Measurements from ENCODE around the gene C9orf78.
A peak's percentile ranks its signal among the peaks of the same experiment; 100 is the strongest.

The C9orf78 gene

DNA sequence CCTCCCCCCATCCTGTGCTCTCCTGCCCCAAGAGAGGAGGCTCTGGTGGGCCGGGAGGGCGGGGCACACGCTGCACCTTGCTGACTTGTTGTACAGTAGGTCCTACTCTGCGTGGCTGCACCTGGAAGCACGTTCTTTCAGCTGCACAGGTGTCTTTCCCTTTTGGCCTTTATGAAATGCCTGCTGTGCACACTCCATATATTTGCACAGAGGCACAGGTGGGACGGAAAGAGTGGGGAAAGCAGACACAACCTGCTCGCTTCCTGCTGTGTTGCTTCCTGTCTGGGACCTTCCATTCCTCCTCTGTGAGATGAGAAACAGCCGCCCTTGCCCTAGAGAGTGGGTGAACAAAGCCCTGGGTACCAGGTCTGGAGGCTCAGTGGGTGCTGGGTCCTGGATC is 5.0 kb upstream of the C9orf78 start:
- TF ChIP-seq POLR2AphosphoS5 (IDR thresholded peaks at IDR 0.05; ENCODE audit: low read depth, low read length), result no peak
- no peak for TF ChIP-seq TAF1 (IDR thresholded peaks at IDR 0.05; ENCODE audit: borderline replicate concordance, insufficient read depth, low read length)
- no peak for TF ChIP-seq SIN3A (IDR thresholded peaks at IDR 0.05; ENCODE audit: borderline replicate concordance, insufficient read depth, low read length)
- no peak for TF ChIP-seq REST (IDR thresholded peaks at IDR 0.05; ENCODE audit: insufficient read depth in 1 of 2, low read depth in 2 of 2, low read length in 2 of 2)
- no peak for TF ChIP-seq FOXP2 (optimal IDR thresholded peaks at IDR 0.05; ENCODE audit: borderline replicate concordance, extremely low read depth, extremely low read length, insufficient read depth)

DNA sequence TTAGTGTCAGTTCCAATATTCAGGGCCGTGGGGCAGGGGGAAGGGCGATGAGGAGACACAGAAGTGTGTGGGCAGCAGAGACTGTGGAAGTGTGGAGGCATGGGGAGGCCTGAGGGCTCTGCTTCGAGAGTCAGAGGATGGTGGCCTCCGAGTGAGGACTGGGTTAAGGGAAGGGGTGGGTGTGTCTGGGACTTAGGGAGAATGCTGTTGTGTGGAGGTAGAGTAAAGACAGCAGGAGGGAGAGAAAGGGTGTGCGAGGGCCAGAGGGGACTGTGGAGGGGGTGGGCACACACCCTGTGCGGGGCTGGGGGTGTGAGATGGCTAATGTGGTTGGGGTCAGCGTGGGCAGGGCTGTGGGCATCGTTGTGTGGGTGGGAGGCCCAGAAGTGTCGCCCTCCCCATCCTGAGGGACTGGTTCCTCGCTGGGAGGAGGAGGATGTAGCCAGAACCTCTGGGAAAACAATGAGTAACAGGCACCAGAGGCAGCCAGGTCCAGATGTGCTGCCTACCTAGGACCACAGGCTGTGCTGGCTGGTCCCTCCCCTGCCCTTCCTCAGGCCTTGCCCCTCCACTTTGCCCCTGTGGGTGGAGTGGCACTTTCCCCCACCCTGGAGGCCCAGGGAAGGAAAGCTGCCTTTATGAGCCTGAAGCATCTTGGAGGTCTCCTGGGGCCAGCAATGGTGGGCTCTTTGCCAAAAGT is 4.4 kb upstream of the C9orf78 start:
- no peak for TF ChIP-seq REST (IDR thresholded peaks at IDR 0.05; ENCODE audit: insufficient read depth in 1 of 2, low read depth in 2 of 2, low read length in 2 of 2)
- no peak for TF ChIP-seq FOXP2 (optimal IDR thresholded peaks at IDR 0.05; ENCODE audit: borderline replicate concordance, extremely low read depth, extremely low read length, insufficient read depth)
- TF ChIP-seq POLR2AphosphoS5 (IDR thresholded peaks at IDR 0.05; ENCODE audit: low read depth, low read length), result no peak
- no peak for TF ChIP-seq SIN3A (IDR thresholded peaks at IDR 0.05; ENCODE audit: borderline replicate concordance, insufficient read depth, low read length)
- no peak for TF ChIP-seq TAF1 (IDR thresholded peaks at IDR 0.05; ENCODE audit: borderline replicate concordance, insufficient read depth, low read length)

DNA sequence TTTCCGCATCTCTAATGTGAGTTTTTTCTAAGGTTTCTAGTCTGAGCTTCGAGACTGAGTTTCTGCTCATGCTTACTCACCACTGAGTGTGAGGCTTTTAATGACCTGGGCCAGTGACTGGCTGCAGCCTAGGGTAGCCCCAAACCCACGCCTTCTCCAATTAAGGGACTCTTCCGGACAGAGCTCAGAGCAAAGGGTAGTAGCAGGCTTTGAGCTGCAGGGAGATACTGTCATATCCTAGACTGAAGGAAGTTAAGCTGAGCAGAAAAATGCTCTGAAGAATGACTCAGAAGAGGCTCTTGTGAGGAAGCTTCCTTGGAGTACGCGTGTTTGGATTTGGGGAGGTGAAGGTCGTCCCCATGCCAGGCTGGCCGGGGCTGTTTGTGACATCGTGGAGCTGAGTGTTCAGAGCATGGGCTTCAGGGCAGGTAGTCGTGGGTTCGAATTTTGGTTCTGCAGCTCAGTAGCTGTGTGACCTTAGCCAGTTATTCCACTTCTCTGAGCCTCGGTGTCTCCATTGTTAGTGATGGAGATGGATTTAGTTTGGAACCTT is 3.7 kb upstream of the C9orf78 start:
- TF ChIP-seq FOXP2 (optimal IDR thresholded peaks at IDR 0.05; ENCODE audit: borderline replicate concordance, extremely low read depth, extremely low read length, insufficient read depth) (no peak), POLR2AphosphoS5 (IDR thresholded peaks at IDR 0.05; ENCODE audit: low read depth, low read length) (no peak), REST (IDR thresholded peaks at IDR 0.05; ENCODE audit: insufficient read depth in 1 of 2, low read depth in 2 of 2, low read length in 2 of 2) (peak in 1 of 2 experiments; percentile 52; a peak in 1 of 4 replicates), SIN3A (IDR thresholded peaks at IDR 0.05; ENCODE audit: borderline replicate concordance, insufficient read depth, low read length) (0 out of 2 replicates have a peak, but pooled peaks have one; percentile 10), TAF1 (IDR thresholded peaks at IDR 0.05; ENCODE audit: borderline replicate concordance, insufficient read depth, low read length) (peak; percentile 35; the same call in 1 of the 2 replicates)

DNA sequence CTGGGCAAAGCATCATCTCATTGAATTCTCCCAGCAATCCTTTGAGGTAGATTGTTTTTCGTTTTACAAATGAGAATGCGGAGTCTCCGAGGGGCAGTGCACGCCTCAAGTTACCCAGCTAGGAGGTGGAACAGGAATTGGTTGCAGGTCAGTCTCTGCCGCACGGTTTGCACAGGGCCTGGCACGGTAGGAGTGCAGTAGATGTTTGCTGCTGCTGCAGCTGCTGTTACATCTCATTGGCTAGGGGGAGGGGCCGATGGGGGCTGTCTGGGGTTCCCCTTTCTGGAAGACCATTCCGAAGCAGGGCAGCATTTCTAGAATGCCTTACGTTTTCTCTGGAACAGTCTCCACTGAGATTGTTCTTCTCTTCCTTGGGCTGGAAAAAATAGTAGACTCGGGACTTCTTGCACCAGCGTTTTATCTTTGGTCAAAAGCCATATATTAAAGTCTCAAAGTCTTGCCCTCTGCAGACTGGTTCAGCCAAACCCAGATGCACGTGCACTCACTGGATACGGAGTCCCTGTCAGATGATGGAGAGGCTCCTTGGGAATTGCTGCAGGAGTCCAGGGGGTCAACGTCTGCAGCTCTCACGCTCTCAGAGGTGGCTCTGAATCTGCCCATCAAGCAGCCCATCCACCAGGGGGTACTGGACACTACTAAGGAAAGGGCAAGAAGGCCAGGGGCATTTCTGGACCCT is 1.4 kb upstream of the C9orf78 start:
- TF ChIP-seq TAF1 (IDR thresholded peaks at IDR 0.05; ENCODE audit: borderline replicate concordance, insufficient read depth, low read length) (no peak), SIN3A (IDR thresholded peaks at IDR 0.05; ENCODE audit: borderline replicate concordance, insufficient read depth, low read length) (no peak), POLR2AphosphoS5 (IDR thresholded peaks at IDR 0.05; ENCODE audit: low read depth, low read length) (no peak), REST (IDR thresholded peaks at IDR 0.05; ENCODE audit: insufficient read depth in 1 of 2, low read depth in 2 of 2, low read length in 2 of 2) (no peak), FOXP2 (optimal IDR thresholded peaks at IDR 0.05; ENCODE audit: borderline replicate concordance, extremely low read depth, extremely low read length, insufficient read depth) (no peak)

Data from PFSK-1 (cell line).